GM19035 (cell line): ENCODE results near the gene POLR3K.
A peak's percentile ranks its signal among the peaks of the same experiment; 100 is the strongest.
"Not testable (repeated sequence)": the region's sequence is repeated elsewhere in the genome, so short reads cannot be mapped to it uniquely, and the experiment has no call there.

ENCODE experiments used
- ATAC-seq: cut with Tn5 transposase; IDR thresholded peaks from one replicate; pipeline ENCODE4 v1.9.1; 2021; ENCODE audit not compliant: unreplicated experiment

POLR3K gene

DNA sequence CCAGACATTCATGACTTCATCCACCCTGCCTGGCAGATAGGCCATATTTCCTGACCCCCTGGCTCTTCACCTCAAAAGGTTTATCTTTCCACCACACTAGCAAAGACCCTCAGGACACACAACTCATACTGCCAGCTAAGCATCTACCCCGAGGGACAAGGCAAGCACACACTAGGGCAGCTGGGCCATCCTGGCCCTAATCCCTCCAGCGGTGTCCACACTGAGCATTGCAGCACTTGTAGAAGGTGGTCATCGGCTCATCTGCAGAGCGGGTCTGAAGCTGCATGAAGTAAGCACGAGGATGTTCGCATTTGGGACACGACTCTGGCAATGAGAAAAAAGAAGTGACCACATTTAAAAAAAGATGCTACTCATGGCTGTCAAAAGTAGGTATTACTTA is 6.2 kb downstream of the POLR3K start:
- ATAC-seq = no peak

DNA sequence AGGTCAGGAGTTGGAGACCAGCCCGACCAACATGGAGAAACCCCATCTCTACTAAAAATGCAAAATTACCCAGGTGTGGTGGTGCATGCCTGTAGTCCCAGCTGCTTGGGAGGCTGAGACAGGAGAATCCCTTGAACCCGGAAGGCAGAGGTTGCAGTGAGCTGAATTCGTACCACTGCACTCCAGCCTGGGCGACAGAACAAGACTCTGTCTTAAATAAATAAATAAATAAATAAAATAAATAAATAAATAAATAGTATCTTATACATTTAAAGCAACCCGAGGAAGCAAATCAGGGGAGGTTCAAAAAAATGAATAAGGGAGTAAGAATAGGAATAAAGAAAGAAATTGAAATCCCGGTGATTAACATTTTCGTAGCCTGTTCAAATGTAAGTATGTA is 6.9 kb downstream of the POLR3K start:
- not testable (repeated sequence) for ATAC-seq

DNA sequence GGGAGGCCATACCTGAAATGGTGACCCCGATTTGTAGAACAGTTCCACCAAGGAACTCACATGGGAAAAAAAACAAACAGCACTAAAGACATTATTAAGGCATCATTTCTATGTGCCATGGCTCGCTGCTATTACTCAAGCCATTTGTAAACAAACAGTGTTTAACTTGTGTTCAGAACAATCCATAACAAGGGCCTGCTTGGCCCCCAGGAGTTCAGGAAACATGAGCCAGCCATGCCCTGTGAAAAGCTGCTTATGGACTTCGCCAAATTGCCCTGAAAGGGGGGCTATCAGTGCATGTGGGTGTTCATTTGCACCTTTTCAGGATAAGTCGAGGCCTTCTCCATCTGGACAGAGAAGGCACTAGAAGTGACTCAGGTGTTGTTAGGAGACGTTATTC is 8.0 kb downstream of the POLR3K start:
- ATAC-seq = no peak

DNA sequence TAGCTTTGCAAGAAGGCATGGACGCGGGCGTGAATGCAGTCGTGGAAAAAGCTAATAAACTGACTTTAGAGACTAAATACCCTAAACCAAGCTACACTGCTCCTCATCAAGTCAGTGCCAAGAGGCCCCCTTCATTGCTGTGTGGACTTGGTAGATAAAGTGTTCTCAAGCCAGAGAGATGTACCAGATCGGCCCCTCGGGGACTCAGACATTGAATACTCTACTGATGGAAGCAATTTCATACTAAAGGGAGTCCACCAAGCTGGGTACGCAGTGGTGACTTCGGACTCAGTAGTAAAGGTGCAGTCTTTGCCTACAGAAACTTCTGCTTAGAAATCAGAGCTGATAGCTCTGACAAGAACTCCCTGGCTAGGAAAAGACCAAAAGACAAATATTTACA is 8.8 kb downstream of the POLR3K start:
- ATAC-seq = no peak

DNA sequence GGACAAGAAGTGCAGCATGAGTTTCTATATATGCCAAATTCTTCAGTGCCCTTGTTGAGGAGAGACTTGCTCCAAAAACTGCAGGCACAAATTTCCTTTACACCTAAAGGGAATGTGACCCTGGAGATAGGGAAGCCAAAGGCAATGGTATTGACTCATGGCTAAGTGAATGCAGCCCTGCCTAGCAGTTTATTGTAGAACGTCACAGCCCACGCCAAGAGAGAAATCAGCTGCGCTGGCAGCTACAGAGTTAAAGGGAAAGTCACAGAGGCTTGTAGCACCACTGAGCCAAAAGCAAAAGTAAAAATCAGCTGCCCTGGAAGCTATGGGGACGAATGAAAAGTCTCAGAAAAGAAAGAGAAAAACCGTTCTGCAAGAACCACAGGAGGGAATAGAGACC is 10.1 kb downstream of the POLR3K start:
- ATAC-seq = no peak

DNA sequence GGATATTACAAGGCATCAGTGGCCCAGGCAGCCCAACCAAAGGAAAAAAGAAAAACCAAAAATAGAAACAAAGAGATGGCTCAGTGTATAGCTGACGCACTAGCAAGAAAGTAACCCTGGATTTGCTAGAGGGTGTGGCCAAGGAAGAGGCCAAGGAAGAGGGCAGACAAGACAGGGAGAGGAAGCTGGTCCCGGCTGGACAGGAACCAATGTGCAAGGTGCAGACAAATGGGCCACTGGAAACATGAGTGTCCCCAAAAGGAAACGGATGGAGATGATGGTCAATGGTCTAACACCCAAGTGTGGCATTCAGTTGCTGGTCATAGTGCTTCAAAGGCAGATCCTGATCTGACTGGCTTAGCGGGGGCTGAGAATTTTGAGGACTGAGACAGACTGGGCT is 10.7 kb downstream of the POLR3K start:
- ATAC-seq = no peak

DNA sequence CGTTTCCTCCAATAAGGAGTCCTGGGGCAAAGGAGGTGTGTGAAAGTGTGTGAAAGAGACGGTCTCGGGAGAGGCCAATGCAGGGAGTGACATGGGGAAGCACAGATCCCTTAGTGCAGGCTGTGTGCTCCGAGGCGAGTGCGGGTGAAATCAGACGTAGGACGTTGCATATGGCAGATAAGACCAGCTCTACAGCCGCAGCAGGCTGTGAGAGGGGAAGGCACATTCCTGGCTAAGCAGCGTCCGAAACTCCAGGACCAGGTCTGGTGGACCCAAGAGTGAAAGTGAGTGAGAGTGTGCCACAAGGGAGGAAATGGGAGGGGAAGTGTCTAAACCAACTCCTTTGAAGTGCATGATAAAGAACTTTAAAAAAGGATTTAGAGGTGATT is 11.3 kb downstream of the POLR3K start:
- ATAC-seq = no peak

DNA sequence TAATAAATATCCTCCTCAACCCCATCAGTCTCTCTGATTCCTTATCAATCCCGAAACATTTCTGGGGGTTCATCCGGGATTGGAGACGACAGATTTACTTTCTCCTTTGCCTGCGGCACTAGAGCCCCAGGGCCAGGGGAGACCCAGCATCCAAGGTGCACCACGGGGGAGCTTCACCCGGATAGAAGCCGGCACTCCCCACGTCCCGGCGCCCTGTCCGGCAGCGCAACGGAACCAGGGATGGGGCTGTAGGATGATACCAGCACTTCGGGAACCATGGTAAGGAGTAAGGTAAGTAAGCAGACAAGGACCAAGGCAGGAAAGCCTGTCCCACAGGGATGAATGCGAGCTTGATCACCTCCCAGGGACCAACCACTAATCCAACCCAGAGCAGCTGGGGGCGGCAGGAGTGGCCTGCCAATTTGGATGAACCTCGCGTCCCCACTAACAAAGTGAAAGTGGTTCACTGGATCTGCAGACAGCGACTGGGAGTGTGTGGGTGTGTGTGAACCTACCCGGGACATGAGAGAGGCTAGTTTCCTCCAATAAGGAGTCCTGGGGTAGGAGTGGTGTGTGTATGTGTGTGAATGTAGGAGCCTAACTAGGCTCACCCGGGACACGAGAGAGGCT is 11.9 kb downstream of the POLR3K start:
- ATAC-seq = no peak

DNA sequence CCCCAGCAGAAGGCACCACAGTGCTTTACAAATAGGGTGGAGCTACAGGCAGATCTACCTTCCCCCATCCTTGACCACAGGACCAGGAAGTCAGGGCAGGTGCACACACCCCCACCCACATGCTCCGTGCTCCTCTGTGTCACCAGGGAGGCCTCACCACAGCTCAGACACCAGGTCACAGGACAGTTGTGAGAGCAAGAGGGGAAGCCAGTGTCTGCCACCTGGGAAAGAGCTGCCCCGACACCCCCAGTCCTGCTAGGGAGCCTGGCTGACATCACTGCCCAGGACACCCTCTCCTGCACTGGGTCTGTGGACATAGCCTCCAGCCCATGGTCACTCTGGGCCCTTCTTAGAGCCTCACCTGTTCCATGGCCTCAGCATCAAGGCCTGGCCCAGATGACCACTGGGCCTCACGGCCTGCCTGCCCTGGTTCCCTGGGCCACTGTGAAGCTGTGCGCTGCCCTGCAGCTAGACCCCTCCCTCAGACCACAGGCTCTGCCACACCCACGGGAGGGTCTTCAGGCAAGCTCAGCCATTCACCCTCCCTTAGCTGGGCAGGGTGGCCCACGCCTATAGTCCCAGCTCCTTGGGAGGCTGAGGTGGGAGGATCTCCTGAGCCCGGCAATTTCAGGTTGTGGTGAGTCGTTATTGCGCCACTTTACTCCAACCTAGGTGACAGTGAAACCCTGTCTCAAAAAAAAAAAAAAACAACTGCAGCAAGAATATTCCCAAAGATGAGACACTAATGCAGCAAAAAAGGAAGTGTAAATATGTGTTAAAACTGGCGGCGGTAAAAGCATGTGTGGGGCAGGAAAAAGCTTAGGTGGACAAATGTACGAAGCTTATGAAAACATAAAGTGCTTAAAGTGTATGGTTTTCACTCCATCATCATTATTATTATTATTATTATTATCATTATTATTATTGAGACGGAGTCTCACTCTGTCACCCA is 14.2 kb downstream of the POLR3K start:
- ATAC-seq = peak; percentile 71

DNA sequence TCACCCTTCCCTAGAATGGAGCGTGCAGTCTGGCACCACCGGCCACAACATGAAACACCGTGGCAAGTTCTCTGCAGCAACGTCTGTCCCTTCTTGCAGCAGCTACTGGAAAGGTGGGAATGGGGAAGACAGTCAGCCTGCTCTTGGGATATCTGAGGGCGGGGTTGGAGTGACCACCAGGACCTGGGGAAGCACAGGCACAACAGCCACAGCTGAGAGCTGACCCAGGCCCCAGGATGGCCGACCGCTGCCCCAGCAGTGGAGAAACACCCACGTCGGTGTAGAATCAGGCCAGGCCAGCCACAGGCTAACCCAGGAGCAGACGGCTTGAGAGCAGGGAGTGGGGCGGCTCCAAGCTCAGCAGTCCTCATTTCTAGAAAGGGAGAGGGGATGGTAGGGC is 15.2 kb downstream of the POLR3K start:
- ATAC-seq = not testable (repeated sequence)

DNA sequence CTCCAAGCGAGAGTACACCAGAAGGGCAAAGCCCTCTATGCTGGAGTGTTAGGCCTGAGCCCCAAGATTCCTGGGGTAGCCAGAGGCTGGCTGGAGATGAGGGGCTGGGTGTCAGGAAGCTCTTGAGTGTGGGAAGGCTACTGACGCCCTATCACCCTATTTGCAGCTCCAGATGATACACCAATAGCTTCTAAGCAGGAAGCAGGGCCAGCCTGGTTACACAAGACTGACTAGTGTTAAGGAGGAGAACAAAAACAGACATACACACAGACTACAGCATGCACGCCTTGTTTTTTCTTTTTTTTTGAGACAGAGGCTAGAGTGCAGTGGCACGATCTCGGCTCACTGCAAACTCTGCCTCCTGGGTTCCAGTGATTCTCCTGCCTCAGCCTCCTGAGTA is 15.9 kb downstream of the POLR3K start:
- ATAC-seq = no peak

DNA sequence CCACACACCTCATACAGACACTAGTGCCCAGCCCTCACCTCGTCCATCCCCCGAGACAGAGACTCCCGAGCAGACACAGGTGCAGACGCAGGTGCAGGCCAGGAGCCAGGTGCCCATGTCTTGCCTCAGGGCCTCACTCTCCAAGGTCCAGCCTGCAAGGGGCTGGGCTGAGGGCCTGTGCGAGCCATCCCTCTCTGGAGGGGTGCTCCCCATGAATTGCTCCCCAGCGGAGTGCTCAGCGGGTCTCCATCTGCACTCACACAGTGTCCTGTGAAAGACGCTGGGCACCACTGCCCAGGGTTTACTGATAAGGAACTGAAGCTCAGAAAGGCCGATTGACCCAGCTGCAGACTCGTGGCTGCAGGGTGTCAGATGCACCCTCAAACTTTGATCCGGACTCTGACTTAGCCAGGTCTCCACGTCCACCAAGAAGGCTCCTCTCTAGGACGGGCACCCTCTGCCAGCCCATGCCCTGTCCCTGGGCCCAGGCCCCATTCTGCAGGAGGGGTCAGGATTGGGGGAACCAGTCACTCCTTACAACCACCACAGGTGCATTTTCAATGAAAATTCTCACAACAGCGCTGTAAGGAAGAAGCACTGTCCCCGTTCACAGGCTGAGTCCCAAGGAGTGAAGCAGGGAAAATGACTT is 16.9 kb downstream of the POLR3K start:
- ATAC-seq = no peak

DNA sequence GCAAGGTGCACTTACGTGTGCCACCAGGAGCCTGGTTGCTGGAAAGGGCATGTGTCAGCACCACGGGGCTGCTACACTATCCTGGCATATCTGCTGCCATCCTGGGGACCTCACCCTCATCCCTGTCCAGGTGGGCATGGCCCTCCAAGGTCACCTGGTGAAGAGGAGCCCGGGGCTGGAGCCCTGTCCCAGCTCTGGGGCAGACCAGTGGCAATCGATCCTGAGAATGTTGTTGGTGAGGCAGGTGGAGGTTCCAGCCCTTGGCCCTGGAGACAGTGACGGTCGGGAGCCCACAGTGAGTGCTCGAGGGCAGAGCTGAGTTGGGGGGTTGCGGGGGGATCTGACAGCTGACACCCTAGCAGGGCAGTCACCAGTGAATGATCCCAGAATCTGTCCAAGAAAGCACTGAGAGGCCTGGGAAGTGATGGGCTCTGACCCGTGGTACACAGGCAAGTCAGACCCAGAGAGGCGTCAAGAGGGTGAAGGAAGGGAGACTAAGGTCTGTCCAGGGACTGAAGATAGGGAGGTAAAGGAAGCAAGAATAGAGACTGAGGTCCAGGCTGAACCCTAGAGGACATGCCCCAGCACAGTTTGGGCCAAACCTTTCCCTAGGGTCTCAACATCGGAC is 17.6 kb downstream of the POLR3K start:
- no peak for ATAC-seq

DNA sequence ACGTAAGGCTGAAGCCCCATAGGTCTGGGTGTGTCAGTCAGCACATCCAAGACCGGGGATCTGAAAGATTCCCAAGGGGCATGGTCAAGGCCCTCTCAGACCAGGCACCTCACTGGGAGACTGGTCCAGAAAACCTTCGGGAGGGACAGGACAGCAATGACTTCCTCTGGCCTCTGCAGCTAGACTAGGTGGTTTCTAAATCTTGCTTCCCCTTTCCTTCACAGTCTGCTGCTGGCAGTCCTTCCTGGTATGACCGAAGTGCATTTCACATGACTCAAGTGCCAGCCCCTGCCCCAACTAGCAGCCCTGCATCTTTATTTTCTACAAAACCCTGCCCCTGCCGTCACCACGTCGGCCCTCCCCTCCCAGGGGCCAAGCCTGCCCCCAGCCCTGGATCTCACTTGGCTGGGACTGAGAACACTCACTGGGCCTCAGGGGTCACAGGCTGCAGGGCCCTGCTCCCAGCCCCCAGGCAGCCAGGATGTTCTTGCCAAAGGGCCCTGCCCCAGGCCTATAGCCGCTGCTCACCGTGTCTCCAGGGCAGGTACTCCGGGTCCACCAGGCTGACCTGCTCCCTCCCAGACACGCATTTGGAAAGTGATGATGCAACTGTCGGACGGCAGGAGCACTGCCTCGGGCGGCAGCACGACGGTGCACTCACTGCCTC is 18.3 kb downstream of the POLR3K start:
- peak; percentile 42 for ATAC-seq

DNA sequence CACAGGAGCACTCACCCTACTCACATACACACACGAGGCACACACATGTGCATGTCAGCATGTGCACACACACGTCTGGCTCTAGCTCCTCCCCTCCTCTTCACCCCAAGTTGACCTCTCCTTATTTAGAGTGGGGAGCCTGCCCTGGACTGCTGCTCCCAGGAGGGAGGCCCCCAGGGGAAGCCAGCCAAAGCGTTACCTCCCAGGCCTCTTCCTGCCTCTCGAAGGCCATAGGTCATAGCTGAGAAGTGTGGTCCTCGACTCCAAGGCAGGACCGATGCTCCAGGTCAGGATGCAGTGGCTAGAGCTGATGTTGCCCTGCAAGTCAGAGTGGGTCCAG is 18.8 kb downstream of the POLR3K start:
- ATAC-seq = no peak

DNA sequence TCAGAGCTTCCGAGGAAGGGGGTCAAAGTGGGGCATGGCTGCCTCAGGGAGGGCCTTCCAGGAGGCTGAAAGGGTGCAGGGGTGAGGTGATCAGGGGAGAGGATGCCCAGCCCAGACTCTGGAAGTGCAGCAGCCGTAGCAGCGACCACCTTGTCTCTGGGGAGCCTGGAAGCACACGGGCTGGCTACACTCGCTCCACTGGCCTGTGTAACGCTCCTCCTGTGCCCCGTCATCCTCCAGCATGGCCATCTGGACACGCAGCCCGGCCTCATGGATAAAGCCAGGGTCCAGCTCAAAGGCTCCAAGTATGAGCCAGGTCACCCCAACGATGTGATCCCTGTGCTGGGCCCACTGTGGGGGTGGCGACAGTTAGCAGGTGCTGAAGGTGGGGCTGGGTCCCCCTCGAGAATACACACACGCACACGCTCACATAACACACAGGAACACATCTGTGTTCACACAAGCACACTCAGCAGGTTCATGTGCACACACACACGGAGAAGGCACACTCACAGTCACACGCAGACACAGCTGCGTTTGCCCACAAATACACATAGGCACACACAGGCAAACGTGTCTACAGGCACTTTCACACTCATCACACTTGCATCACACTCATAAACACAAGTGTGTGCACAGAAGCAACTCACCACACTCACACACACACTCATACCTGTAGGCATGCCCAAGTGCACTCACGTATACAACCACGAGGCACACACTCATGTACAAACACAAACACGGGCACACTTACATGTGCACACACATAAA is 19.3 kb downstream of the POLR3K start:
- ATAC-seq = no peak

DNA sequence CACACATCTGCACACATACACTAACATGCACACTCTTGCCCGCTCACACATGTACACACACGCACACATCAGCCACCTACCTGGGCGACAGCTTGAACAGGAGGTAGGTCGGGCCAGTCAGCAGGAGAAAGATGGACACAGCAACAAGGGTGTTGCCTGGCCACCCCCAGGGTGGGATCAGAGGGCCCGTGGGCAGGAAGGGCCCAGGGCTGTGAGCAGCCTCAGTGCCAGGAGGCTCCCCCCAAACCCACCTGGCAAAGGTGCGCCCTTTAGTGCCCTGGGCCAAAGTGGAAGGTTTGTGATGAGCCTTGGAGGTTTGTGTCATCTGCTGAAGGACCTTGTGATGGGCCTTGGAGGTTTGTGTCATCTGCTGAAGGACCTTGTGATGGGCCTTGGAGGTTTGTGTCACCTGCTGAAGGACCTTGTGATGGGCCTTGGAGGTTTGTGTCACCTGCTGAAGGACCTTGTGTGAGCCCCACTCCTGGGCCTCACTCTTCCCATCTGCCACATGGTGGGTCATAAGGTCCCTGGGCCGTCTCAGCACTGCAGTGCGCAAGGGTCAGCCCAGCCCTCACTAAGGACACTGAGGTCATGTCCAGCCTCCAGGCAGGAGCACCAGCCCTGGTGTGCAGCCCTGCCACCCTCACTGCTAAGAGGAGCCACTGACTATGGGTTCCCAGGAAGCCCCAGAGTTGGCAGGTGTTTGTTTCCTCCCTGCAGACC is 20.1 kb downstream of the POLR3K start:
- ATAC-seq = not testable (repeated sequence)

DNA sequence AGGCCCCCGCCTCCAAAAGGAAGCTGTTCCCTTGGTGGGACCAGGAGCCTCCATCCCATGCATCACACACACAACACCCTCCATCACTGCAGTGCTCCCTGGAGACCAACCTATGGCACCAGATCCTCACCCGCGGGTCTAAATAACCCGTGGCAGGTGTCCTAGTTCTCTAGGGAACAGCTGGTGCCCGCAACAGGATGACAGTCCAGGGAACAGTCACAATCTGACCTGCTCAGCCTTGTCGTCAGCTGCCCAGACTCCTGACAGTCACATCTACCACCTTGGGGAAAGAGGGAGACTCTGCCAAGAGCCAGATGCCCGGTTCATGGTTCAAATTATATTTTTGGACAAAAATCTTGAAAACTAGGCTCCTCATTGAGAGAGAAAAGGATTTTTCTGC is 22.8 kb downstream of the POLR3K start:
- not testable (repeated sequence) for ATAC-seq

DNA sequence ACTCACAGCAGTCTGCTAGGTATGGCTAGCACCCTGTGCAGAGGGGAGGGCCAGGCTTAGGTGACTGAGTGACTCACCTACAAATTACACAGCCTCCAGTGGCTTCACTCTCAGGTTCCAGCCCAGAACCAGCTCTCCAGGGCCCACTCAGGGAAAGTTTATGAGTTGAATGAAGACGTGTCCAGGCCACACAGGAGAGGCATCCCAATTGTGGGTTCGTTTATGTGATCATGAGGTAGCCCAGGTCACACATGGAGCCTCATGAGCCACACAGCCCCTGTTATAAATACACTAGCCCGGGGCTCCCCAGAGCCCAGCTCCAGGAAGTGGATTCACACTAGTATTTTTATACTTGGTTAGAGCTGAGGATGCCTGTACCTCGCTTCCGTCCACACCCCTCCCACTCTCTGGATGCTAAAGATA is 27.5 kb downstream of the POLR3K start:
- ATAC-seq = peak; percentile 51

DNA sequence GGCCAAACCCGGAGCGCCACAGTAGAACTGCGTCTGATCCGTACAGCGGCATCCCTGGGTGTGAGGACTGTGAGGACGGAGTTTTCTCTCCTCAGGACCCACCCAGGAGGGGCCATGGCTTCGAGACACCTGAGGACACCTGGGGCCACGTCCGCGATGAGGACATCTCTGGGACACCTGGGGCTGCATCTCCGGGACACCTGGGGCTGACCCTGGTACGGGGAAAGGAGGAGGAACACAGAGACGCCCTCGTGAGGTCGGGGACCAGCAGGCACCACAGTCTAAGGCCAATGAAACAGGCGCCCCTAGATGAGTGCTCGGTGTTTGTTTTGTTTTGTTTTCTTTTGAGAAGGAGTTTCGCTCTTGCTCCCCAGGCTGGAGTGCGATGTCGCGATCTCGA is 29.3 kb downstream of the POLR3K start:
- not testable (repeated sequence) for ATAC-seq
